Endothelial cell of umbilical vein (primary cell): ENCODE measurements around the gene R3HDM1.
"Not testable (repeated sequence)": the region's sequence is repeated elsewhere in the genome, so short reads cannot be mapped to it uniquely, and the experiment has no call there.

Experiments
- POLR2A ChIP-seq: IDR thresholded peaks from 2 replicates; pipeline ENCODE4 v1.6.1; 2012; ENCODE audit warnings: low read depth, mild to moderate bottlenecking, control low read depth, low read length
- POLR2AphosphoS5 ChIP-seq: IDR thresholded peaks from 2 replicates; pipeline ENCODE4 v1.6.1; 2012; ENCODE audit warnings: low read depth, mild to moderate bottlenecking, control low read depth, low read length, moderate library complexity; ENCODE audit not compliant: insufficient read depth

GRCh38 chr2:135704075-135704474 lies 172.8 kb downstream of the R3HDM1 start:
- TF ChIP-seq POLR2AphosphoS5, POLR2A: not testable (repeated sequence)
